HG03469 (cell line): ENCODE measurements around the gene GRB10.
"Not testable (repeated sequence)": the region's sequence is repeated elsewhere in the genome, so short reads cannot be mapped to it uniquely, and the experiment has no call there.

Experiments used
- ATAC-seq: cut with Tn5 transposase; IDR thresholded peaks from one replicate; pipeline ENCODE4 v1.9.1; 2021; ENCODE audit warnings: mild to moderate bottlenecking, moderate library complexity, moderate number of reproducible peaks; ENCODE audit not compliant: unreplicated experiment

GRB10 gene

GRCh38 chr7:50745835-50746234 is 36.9 kb downstream of the GRB10 start:
- ATAC-seq: no peak

- ATAC-seq: no peak
Measured at GRCh38 chr7:50745336-50745735, 37.4 kb downstream of the GRB10 start.

- no peak for ATAC-seq
Measured at GRCh38 chr7:50743893-50744292, 38.8 kb downstream of the GRB10 start.

GRCh38 chr7:50743016-50743415 is 39.7 kb downstream of the GRB10 start:
- ATAC-seq: no peak

GRCh38 chr7:50742401-50742800 is 40.3 kb downstream of the GRB10 start:
- ATAC-seq: no peak

GRCh38 chr7:50739744-50740435 is 42.8 kb downstream of the GRB10 start:
- peak; percentile 46 for ATAC-seq

- ATAC-seq: no peak
Measured at GRCh38 chr7:50738932-50739331, 43.8 kb downstream of the GRB10 start.

- ATAC-seq: not testable (repeated sequence)
Measured at GRCh38 chr7:50735836-50736235, 46.9 kb downstream of the GRB10 start.

- ATAC-seq: no peak
Measured at GRCh38 chr7:50735333-50735732, 47.4 kb downstream of the GRB10 start.

GRCh38 chr7:50734246-50734645 is 48.5 kb downstream of the GRB10 start:
- ATAC-seq: no peak

GRCh38 chr7:50733552-50733951 is 49.1 kb downstream of the GRB10 start:
- no peak for ATAC-seq

GRCh38 chr7:50731703-50732582 is 50.8 kb downstream of the GRB10 start:
- ATAC-seq: no peak

GRCh38 chr7:50730446-50731400 is 52.0 kb downstream of the GRB10 start:
- no peak for ATAC-seq

- no peak for ATAC-seq
Measured at GRCh38 chr7:50729962-50730361, 52.7 kb downstream of the GRB10 start.

- no peak for ATAC-seq
Measured at GRCh38 chr7:50728184-50728583, 54.5 kb downstream of the GRB10 start.

GRCh38 chr7:50727711-50728110 is 55.0 kb downstream of the GRB10 start:
- no peak for ATAC-seq

- ATAC-seq: no peak
Measured at GRCh38 chr7:50727072-50727471, 55.6 kb downstream of the GRB10 start.

- no peak for ATAC-seq
Measured at GRCh38 chr7:50725774-50726173, 56.9 kb downstream of the GRB10 start.

GRCh38 chr7:50724526-50725520 is 57.9 kb downstream of the GRB10 start:
- ATAC-seq: no peak

GRCh38 chr7:50723888-50724287 is 58.8 kb downstream of the GRB10 start:
- ATAC-seq: no peak
